ENCODE data around the gene TPPP2.

GRCh38 chr14:21053184-21054122, 23.4 kb downstream of the TPPP2 start:
- TF ChIP-seq, protein P1, sequence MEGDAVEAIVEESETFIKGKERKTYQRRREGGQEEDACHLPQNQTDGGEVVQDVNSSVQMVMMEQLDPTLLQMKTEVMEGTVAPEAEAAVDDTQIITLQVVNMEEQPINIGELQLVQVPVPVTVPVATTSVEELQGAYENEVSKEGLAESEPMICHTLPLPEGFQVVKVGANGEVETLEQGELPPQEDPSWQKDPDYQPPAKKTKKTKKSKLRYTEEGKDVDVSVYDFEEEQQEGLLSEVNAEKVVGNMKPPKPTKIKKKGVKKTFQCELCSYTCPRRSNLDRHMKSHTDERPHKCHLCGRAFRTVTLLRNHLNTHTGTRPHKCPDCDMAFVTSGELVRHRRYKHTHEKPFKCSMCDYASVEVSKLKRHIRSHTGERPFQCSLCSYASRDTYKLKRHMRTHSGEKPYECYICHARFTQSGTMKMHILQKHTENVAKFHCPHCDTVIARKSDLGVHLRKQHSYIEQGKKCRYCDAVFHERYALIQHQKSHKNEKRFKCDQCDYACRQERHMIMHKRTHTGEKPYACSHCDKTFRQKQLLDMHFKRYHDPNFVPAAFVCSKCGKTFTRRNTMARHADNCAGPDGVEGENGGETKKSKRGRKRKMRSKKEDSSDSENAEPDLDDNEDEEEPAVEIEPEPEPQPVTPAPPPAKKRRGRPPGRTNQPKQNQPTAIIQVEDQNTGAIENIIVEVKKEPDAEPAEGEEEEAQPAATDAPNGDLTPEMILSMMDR (IDR thresholded peaks at IDR 0.05), result no peak
- no peak for TF ChIP-seq POLR2A (IDR thresholded peaks at IDR 0.05)
- no peak for TF ChIP-seq EP300 (IDR thresholded peaks at IDR 0.05)

Data from ovary (tissue), 3 donors.